Measurements from ENCODE around the gene SERPINA4.

The SERPINA4 gene

DNA sequence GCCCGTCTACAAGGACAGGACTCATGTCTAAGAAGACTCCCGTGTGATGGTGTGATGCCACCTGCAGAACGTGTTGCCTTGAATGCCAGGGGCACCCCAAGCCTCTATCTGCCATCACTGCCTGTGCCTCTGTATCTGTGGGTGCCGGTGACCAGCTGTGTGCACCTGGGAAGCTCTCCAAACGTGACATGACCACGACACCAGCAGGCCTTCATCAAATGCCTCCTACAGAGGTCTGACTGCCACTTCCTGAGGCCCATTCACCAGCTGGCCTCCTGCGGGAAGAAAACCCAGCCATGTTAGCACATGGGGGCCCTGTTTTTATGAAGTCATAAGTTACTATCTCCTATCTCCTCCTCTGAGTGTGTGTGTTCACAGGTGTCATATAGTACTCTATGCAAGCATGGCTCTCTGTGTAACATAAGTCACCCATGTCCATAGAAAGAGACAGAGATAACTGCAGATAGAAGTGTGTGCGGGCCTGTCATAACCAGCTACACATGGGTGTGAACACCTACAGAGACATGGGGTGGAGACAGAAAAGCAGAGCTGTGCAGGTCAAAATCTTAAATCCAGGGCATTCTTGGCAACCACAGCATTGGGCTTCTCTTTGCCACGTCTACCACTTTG is 18.3 kb upstream of the SERPINA4 start:
- DNase-seq: no peak

DNA sequence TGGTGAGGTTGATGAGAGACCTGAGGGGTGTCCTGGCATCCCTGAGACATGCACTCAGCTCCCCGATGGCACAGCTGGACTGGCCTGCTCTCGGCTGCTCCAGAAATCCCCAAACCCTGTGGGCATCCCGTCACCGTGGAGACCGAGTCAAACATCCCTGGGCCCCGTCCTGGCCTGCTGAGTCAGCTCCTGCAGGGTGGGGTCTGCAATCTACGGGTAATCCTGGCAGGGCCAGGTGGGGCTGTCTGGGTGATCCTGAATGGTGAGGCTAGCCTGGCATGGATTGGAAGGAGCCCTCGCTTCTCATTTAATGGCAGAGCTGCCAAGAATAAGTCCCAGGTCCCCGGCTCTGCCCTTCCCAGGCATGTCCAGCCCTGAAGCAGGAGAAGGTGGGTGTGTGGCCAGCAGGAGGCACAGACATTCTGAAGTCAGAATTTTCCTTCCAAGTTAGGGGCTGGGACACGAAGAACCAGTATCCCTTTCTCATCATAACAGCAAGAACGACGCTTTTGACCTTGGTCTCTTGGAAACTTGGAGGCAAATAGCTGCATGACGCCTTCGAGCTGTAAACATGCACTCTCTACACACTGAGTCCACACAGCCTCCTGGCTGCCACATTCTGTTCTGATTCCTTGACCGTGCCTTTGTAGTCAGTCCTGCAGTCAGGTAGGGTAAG is 17.7 kb upstream of the SERPINA4 start:
- DNase-seq: no peak

DNA sequence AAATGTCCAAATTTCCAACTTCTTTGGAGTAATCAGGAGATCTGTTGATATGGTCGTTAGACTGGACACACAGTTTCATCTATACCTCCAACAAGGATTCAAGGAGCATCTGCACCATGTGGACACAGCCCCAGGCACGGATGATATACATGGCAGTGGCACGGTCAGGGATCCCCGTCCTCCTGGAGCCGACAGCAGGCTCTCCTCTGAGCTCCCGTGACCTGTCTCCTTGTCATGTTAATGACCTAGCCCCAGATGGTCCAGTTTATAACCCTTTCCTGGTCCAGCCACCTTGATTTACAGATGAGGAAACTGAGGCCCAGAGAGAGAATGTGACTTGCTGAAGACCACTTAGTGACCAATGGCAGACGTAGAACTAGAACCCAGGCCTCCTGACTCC is 16.5 kb upstream of the SERPINA4 start:
- DNase-seq: no peak

DNA sequence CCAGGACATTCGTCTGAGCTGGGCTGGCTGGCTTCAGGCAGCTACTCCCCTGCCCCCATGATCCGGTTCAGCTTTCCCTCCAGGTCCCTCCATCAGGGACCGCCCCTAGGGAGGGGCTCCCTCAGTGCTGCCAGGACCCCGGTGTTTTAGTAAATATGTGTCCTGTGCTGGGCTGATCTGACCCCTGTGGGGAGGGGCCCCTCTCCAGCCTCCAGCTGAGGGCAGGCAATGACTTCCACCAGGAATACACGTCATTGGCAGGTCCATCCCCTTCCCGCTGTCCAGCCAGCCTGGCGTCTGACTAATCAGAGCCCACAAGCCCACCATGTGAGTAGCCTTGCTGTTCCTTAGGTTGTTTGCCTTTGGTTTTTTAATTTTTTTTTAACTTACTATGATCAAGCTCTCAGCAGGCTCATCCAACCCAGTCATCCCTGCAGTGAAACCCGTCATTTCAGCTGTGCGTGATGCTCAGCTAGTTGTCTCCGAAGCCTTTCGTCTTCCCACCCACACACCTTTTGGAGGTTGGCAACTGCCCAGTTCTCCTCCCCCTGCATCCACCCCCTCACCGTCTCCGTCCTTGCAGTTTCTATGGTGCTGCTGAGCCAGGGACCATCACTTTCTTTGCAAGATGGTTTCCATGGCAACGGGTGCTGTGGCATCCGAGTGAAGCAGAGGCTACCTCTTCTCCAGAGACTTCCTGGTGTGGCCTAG is 16.0 kb upstream of the SERPINA4 start:
- DNase-seq: no peak

DNA sequence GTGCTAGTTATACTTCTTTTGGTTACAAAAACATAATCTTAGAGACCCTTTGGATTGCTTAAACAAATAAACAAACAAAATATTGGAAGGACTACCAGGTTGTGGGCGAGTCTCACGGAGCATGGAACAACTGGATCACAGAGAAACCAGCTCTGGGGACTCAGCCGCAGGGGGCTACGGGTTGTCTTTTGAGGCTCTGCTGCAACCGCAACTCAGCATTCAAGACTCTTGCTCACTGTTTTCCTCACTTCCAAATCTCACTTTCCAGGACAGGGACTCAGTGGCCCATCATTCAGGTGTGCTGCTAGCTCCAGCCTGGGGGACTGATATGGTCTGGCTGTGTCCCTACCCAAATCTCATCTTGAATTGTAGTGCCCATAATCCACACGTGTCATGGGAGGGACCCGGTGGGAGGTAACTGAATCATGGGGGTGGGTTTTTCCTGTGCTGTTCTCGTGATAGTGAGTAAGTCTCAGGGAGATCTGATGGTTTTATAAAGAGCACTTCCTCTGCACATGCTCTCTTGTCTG is 14.0 kb upstream of the SERPINA4 start:
- DNase-seq: no peak

DNA sequence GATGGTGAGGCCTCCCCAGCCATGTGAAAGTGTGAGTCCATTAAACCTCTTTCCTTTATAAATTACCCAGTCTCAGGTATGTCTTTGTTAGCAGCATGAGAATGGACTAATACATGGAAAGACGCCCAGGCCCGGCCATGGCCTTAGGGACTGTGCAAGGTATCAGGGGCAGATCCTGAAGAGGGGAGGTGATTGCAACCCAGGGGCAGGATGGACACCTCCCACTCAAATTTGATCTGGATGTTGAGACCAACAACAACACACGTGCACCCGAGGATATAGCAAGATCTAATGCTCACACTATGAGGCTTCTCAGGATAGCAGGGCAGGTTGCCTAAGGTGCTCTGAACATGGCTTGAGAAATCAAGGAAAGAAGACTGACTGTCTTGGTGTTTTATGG is 13.5 kb upstream of the SERPINA4 start:
- no peak for DNase-seq

GRCh38 chr14:94548131-94548998 is 12.9 kb upstream of the SERPINA4 start:
- DNase-seq: no peak

DNA sequence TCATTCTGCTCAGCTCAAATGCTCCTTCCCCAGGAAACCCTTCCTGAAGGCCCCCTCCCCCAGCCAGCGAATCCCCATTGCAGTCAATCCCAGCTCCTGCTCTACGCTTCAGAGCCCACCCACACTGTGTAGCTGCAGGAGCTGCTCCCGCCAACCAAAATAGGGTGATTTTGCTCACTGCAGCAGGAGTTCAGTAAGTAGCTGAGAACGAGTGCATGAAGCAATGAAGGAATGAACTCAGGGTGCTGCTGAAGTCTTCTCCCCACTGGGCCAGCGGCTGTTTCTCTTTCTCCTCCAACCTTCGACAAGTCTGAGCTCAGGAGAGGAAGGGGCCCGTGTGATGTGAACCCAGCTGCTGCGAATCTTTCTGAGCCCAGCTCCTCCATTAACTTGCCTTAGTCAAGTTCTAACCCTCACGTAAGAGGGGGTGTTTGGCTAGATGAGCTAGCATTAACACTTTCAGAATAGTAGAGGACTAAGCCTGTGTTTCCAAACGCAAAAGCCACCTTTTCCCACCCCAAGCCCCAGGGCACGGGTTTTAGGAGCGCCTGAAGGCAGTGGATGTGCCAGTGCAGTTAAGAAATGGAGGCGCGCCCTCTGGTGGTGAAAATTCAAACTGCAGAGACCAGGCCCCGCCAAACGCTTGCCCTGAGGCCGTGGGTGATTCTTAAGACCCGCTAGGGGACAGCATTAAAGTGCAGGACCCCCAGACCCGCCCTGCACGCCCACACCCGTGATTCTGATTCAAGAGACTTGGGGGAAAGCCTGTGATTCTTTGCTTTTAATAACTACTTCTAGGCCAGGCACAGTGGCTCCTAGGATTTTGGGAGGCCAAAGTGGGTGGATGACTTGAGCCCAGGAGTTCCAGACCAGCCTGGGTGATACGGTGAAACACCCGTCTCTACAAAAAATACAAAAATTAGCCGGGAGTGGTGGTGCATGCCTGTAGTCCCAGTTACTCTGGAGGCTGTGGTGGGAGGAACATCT is 11.9 kb upstream of the SERPINA4 start:
- DNase-seq: peak in 7 of 14 donors; percentile 14 to 61 (median 40)

DNA sequence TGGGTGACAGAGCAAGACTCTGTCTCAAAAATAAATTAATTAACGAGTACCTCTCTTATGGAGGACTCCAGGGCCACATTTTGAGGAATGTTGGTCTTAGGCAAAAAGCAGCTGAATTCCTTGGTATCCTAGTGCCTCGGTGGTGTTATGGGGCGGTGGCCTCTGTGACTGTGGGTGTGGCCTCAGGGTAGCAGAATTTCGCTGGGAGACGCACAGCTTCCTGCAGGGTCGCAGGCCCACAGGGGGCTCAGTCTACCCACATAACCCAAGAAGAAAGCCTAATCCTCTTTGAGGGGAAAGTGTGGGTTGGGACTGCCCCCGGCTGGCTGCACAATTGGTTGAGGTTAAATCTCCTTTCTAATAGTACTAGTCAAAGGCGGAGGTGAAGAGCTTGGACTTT is 11.2 kb upstream of the SERPINA4 start:
- DNase-seq: no peak

GRCh38 chr14:94555991-94556390 is 5.3 kb upstream of the SERPINA4 start:
- no peak for DNase-seq

- DNase-seq: no peak
Measured at GRCh38 chr14:94557327-94557726, 3.9 kb upstream of the SERPINA4 start.

DNA sequence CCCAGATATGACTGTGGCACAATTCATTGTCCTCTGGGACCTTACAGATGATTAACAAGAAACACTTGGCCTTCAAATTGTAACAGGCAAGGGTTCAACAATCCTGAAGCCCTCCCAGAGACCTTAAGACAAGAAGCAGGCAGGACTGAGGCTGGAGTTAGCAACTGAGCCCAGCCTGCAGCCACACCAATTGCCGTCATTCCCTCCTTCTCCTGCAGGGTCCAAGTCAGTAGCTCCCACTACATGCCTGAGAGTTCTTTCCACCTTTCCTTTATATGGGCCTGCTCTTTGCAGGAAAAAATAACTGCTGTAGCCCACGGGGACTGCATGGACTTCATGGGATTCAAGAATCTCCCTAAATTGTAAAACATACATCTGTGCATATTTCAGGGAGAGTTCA is 2.4 kb upstream of the SERPINA4 start:
- no peak for DNase-seq

- DNase-seq: peak in 2 of 14 donors; percentile 5 to 21
Measured at GRCh38 chr14:94559638-94560290, 1.5 kb upstream of the SERPINA4 start.

DNA sequence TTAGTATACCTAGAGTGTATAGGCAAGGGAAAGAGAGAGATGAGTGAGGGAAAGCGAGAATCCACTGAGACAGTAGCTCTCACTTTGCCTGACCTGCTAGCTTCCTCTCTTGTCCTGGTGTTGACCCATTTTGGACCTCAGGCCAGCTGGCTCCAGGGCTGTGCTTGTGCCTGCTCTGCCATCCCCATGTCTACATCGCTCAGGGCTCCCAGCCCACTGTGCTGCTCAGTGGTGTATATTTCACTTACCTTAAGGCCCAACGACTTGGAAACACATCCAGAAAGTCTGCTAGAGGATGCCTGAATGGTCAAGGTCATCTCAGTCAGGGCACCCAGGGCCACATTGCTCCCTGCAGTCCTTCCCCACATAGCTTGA is 964 bp upstream of the SERPINA4 start:
- DNase-seq: no peak

DNA sequence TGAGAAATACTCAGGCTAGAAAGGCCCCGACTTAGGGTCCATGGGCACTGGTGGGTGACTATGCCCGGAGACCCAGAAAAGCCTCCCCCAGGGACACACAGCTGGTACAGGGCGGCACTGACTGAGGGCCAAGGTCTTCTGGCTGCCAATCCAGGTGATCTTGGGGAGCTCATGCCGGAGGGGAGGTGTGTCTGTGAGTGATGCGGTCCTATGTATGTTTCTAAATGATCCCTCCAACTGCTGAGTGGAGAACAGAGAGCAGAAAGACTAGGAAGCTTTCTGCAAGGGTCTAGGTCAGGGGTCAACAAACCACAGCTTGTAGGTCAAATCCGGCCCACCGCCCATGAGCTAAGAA is 391 bp downstream of the SERPINA4 start:
- no peak for DNase-seq

GRCh38 chr14:94562022-94562421 is 780 bp downstream of the SERPINA4 start:
- DNase-seq: no peak

DNA sequence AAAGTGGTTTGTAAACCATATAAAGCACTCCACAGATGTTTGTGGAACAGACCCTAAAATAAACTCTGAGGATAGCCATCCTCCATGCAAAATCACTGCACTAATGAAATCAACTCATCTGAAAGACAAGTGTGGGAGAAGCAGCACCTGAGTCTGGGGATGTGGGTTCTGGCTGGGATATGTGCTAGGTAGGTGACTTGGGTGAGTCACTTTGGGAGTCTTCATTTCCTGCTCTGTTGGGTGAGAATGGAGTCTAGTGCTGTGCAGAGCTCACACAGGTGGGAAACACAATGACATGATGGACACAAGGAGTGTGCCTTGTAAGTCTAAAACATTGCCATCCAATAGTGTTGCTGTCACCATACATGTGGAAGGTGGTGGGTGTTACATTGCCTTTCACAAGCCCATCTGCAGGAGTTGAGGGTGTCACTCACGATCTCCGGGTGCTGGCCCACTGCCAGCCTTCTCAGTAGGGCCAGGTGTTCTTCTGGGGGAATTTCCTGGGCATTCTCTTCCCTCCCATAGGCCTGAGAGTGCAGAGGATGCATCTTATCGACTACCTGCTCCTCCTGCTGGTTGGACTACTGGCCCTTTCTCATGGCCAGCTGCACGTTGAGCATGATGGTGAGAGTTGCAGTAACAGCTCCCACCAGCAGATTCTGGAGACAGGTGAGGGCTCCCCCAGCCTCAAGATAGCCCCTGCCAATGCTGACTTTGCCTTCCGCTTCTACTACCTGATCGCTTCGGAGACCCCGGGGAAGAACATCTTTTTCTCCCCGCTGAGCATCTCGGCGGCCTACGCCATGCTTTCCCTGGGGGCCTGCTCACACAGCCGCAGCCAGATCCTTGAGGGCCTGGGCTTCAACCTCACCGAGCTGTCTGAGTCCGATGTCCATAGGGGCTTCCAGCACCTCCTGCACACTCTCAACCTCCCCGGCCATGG is 2.0 kb downstream of the SERPINA4 start:
- DNase-seq: no peak

DNA sequence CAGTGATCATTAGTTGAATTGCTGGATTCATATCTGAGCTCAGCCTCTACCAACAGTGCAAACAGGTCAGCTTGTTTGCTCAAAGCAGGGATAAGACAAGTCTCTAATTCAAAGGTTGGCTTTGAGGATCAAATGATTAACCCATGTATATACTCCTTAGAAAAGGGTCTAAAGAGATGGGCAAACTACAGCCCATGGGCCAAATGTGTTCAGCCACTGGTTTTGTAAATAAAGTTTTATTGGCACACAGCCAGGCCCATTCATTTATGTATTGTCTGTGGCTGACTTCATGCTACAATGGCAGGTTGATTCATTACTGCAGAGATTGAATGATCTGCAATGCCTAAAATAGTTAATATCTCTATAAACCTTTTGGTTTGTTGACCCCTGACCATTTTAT is 3.1 kb downstream of the SERPINA4 start:
- no peak for DNase-seq

DNA sequence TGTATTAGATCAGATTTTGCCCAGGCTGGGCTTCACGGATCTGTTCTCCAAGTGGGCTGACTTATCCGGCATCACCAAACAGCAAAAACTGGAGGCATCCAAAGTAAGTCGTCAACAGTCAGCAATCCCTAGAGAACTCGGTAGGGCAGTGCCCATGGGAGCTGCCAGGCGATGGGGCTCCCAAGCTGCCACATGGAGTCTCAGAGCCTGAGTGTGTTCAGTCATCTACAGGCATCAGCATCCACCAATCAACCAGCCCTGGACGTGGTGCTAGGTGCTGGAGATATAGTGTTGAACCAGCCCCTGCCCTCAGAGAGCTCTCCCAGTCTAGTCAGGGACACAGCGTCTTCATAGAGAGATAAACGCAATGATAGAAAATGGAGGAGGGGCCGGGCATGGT is 6.9 kb downstream of the SERPINA4 start:
- DNase-seq: no peak

Data from C1 segment of cervical spinal cord (tissue), 14 donors.